GM23338 (cell line): Measurements from ENCODE around the gene CNTNAP2.

Experiments
- CTCF ChIP-seq, 2 experiments: fragments of 200-600 bp in 1 of 2; sonication (generic) in 1 of 2; conservative IDR thresholded peaks; 2 replicates each; pipeline versions ENCODE4 v1.5.1 to v1.6.1; 2016 to 2017; ENCODE audit warnings: antibody characterized with exemption in 2 of 2, low read depth in 2 of 2, mild to moderate bottlenecking in 2 of 2, moderate library complexity in 1 of 2
- EZH2 ChIP-seq: fragments of 200-600 bp; sonication (generic); IDR thresholded peaks from one replicate; pipeline ENCODE4 v1.8.0; 2017; ENCODE audit warnings: antibody characterized with exemption, mild to moderate bottlenecking, low read depth; ENCODE audit not compliant: unreplicated experiment
- JUNB ChIP-seq: IDR thresholded peaks from one replicate; pipeline ENCODE4 v1.6.1; 2016; ENCODE audit warnings: antibody characterized with exemption; ENCODE audit not compliant: unreplicated experiment
- POLR2AphosphoS5 ChIP-seq: IDR thresholded peaks from 2 replicates; pipeline ENCODE4 v1.6.1; 2016; ENCODE audit warnings: antibody characterized with exemption, low read depth
- REST ChIP-seq: IDR thresholded peaks from one replicate; pipeline ENCODE4 v1.6.1; 2018; ENCODE audit warnings: antibody characterized with exemption; ENCODE audit not compliant: unreplicated experiment

- TF ChIP-seq REST (no peak), JUNB (no peak), CTCF (conservative IDR thresholded peaks at IDR 0.05; ENCODE audit: low read depth in 2 of 2) (no peak), EZH2 (no peak), POLR2AphosphoS5 (no peak)
These were observed 2065.7 kb downstream of the CNTNAP2 start for GRCh38 chr7:148182264-148182663.
